ENCODE data around the gene NPY.

- TF ChIP-seq CTCF (IDR thresholded peaks at IDR 0.05) (no peak), POLR2AphosphoS5 (IDR thresholded peaks at IDR 0.05; ENCODE audit: low read depth, low read length) (no peak), EP300 (IDR thresholded peaks at IDR 0.05; ENCODE audit: borderline replicate concordance in 1 of 2, low read depth in 1 of 2, low read length in 1 of 2) (no peak), NRF1 (IDR thresholded peaks at IDR 0.05; ENCODE audit: low read depth, low read length) (no peak), RXRA (IDR thresholded peaks at IDR 0.05; ENCODE audit: borderline replicate concordance, low read depth) (no peak), TAF1 (IDR thresholded peaks at IDR 0.05; ENCODE audit: borderline replicate concordance, low read depth, low read length) (no peak)
- TF ChIP-seq, protein P1, sequence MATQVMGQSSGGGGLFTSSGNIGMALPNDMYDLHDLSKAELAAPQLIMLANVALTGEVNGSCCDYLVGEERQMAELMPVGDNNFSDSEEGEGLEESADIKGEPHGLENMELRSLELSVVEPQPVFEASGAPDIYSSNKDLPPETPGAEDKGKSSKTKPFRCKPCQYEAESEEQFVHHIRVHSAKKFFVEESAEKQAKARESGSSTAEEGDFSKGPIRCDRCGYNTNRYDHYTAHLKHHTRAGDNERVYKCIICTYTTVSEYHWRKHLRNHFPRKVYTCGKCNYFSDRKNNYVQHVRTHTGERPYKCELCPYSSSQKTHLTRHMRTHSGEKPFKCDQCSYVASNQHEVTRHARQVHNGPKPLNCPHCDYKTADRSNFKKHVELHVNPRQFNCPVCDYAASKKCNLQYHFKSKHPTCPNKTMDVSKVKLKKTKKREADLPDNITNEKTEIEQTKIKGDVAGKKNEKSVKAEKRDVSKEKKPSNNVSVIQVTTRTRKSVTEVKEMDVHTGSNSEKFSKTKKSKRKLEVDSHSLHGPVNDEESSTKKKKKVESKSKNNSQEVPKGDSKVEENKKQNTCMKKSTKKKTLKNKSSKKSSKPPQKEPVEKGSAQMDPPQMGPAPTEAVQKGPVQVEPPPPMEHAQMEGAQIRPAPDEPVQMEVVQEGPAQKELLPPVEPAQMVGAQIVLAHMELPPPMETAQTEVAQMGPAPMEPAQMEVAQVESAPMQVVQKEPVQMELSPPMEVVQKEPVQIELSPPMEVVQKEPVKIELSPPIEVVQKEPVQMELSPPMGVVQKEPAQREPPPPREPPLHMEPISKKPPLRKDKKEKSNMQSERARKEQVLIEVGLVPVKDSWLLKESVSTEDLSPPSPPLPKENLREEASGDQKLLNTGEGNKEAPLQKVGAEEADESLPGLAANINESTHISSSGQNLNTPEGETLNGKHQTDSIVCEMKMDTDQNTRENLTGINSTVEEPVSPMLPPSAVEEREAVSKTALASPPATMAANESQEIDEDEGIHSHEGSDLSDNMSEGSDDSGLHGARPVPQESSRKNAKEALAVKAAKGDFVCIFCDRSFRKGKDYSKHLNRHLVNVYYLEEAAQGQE (IDR thresholded peaks at IDR 0.05; ENCODE audit: low read depth, low read length), result no peak
These were observed 32.4 kb upstream of the NPY start for GRCh38 chr7:24251568-24251967.
